Raji (cell line): ENCODE measurements around the gene MALL.

Source experiments
- POLR2A ChIP-seq: IDR thresholded peaks from 2 replicates; pipeline ENCODE4 v1.6.1; 2011; ENCODE audit warnings: low read depth, low read length, control low read depth; ENCODE audit not compliant: insufficient read depth

Gene MALL

GRCh38 chr2:110103061-110103961 is 12.3 kb downstream of the MALL start:
- TF ChIP-seq POLR2A = no peak

DNA sequence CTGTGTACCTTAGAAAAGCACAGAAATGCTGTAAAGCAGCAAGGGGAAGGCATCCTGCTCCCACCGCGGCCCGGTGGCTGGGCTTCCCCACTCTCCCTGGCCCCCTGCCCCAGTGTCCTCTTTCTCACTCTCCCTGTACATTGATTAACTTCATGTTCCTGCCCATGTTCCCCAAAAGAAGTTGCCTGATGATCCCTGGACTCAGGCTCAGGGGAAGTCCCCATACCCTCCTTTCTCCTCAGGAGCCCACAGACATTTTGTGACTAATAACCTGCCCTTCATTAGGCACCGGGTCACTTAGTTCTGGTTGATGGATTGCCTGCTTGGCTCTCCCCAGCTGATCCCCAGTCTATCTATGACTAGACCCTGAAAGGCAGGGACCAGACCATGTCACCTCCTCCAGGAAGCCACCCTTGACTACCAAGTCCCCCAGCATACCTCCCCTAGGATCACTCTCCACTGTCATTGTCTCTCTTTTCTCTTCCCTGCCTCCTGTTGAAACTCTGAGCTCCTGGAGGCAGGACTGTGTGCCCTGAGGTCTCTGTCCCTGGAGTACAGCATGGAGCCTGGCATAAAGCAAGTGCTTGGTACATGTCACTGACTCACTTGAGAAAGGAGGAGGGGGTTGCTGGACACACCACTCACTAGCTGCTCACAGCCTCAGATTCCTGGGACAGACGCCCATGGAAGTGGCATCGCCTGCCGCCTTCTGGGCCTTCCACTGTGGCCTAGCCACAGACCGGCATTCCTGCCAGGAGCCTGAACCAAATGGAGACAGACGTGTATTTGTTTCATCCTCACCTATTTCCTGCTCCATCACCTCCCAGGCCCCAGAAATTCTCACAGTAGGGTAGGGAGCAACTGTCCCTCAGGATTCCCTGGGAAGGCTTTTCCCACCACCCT is 13.5 kb downstream of the MALL start:
- no peak for TF ChIP-seq POLR2A

GRCh38 chr2:110101280-110101844 is 14.3 kb downstream of the MALL start:
- TF ChIP-seq POLR2A = no peak

DNA sequence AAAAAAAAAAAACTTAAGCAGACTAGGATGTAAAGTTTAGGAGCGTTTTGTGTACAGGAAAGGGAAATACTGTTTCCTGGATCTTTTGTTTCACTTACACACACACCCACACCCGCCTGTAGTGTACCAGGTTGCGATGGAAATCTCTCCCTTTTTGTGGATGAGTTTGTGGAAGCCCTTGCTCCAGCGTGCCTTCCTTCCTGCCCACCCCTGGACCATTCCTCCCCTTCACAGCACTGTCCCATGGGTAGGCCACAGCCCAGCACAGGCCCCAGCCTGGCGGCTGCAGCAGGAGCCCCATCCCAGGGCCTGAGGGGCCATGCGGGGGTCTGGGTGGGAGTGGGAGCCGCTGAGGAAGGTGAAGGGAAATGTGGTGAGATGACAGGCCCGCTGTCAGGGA is 15.1 kb downstream of the MALL start:
- no peak for TF ChIP-seq POLR2A

- TF ChIP-seq POLR2A = no peak
These were observed 16.0 kb downstream of the MALL start for GRCh38 chr2:110099471-110100225.

DNA sequence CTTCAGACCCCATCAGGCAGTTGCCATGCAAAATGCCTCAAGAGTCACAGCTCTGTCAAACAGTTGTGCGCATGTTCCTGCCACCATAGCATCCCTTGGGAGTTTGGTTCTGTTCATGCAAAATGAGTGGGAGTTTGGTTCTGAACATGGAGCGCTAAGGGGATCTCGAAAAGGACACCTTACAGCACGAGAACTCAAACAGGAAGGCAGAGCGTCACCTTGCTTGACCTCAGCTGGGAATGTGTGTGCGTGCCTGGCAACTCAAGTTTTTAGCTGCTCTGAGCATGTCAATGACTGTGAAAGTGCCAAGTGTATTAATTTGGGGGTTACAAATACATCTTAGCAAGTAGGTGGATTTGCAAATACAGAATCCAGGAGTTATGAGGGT is 16.6 kb downstream of the MALL start:
- TF ChIP-seq POLR2A = no peak

GRCh38 chr2:110097506-110098220 is 18.0 kb downstream of the MALL start:
- no peak for TF ChIP-seq POLR2A

DNA sequence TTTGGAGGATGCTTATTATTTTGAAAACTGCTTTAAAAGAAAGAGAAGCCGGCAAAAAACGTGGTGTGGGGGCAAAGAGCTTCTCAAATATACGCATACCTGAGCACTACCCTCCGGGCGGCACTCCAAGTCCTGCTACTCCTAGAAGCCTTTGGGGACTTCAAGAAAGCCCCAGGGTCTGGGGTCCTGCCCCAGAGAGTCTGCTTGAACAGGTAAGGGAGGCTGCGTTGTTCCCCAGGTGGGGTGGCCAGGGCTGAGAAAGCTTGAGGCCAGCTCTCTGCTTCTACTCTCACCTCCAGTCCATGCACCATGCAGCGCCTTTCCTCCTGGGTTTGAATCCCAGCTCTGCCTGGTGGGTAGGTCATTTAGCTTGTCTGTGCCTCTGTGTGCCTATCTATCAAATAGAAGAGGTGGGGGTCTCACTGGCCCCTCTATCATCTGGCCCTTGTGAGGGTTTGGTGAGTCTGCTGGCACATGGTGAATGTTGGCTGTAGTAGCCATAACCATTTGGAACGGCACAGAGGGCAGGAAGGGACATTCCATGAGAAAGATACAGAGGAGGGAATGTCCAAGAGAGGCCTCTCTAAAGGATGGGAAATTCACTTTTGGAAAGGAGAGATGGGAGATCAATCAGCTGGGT is 19.5 kb downstream of the MALL start:
- no peak for TF ChIP-seq POLR2A
